Endothelial cell (in vitro differentiated cells): Measurements from ENCODE around the gene CDKN2C. TPM values are rescaled to one million over a fixed set of nuclear protein-coding genes. Genes with fewer than 3 reads are reported as not detected.

ENCODE experiments used
- DNase-seq: peaks from one replicate; pipeline ENCODE4 v3.0.0; 2021; ENCODE audit warnings: low spot score
- H3K27ac Mint-ChIP-seq: one replicate; pipeline ENCODE4 v1.8.0; 2021; ENCODE audit warnings: mixed read lengths, inconsistent platforms; ENCODE audit not compliant: unreplicated experiment
- H3K27me3 Mint-ChIP-seq: one replicate; pipeline ENCODE4 v1.8.0; 2021; ENCODE audit warnings: mild to moderate bottlenecking, moderate library complexity, mixed read lengths, inconsistent platforms; ENCODE audit not compliant: unreplicated experiment
- H3K36me3 Mint-ChIP-seq: one replicate; pipeline ENCODE4 v1.8.0; 2021; ENCODE audit warnings: mild to moderate bottlenecking, low read depth, mixed read lengths, inconsistent platforms; ENCODE audit not compliant: unreplicated experiment
- H3K4me1 Mint-ChIP-seq: one replicate; pipeline ENCODE4 v1.8.0; 2021; ENCODE audit warnings: mild to moderate bottlenecking, mixed read lengths, inconsistent platforms; ENCODE audit not compliant: unreplicated experiment
- H3K4me3 Mint-ChIP-seq: one replicate; pipeline ENCODE4 v1.8.0; 2021; ENCODE audit warnings: mild to moderate bottlenecking, mixed read lengths, inconsistent platforms; ENCODE audit not compliant: unreplicated experiment
- H3K9me3 Mint-ChIP-seq: one replicate; pipeline ENCODE4 v1.8.0; 2021; ENCODE audit warnings: mixed read lengths, inconsistent platforms; ENCODE audit not compliant: unreplicated experiment
- total RNA-seq: library from RNA; stranded (reverse); fragmentation: NEBNext Ultra II Directional; extraction: Animal tissue kit (Norgen Biotek cat#: 25700); gene quantifications from one replicate; pipeline ENCODE4 v1.2.1, GENCODE V29; 2021; ENCODE audit not compliant: unreplicated experiment
- TF ChIP-seq, protein P1 (sequence below): fragments of 200-600 bp; sonication (generic); IDR thresholded peaks from one replicate; pipeline ENCODE4 v1.5.0; 2021; ENCODE audit warnings: antibody characterized with exemption; ENCODE audit not compliant: unreplicated experiment

Gene CDKN2C
- total RNA-seq, 1 donor from 2014 or later: not detected

DNA sequence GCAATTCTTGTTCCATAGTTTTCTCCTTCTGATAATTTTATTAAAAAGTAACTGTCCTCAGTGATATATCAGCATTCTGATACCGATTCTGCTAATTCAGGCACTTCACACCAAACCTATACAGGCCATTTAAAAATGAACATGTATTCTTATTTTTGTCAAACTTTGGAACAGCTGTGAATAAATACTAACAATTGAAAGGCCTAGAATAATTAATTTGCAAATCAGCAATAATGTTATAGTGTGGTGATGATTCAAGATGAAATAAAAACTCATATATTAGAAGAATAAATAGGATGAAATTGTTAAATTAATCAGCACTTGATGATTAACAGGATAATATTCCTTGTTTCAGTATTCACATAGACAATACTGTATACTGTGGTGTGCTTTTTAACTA, 9.9 kb downstream of the CDKN2C start:
- no peak overlapping the region for H3K4me3 Mint-ChIP-seq
- peaks cover 12% of the 10 kb centered on the region for H3K4me1 Mint-ChIP-seq
- TF ChIP-seq, protein P1, sequence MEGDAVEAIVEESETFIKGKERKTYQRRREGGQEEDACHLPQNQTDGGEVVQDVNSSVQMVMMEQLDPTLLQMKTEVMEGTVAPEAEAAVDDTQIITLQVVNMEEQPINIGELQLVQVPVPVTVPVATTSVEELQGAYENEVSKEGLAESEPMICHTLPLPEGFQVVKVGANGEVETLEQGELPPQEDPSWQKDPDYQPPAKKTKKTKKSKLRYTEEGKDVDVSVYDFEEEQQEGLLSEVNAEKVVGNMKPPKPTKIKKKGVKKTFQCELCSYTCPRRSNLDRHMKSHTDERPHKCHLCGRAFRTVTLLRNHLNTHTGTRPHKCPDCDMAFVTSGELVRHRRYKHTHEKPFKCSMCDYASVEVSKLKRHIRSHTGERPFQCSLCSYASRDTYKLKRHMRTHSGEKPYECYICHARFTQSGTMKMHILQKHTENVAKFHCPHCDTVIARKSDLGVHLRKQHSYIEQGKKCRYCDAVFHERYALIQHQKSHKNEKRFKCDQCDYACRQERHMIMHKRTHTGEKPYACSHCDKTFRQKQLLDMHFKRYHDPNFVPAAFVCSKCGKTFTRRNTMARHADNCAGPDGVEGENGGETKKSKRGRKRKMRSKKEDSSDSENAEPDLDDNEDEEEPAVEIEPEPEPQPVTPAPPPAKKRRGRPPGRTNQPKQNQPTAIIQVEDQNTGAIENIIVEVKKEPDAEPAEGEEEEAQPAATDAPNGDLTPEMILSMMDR: no peak
- peaks cover 20% of the 10 kb centered on the region for H3K27me3 Mint-ChIP-seq
- H3K27ac Mint-ChIP-seq: no peak overlapping the region
- no peaks in the 10 kb centered on the region for H3K36me3 Mint-ChIP-seq
- H3K9me3 Mint-ChIP-seq: no peaks in the 10 kb centered on the region
- no peak for DNase-seq

DNA sequence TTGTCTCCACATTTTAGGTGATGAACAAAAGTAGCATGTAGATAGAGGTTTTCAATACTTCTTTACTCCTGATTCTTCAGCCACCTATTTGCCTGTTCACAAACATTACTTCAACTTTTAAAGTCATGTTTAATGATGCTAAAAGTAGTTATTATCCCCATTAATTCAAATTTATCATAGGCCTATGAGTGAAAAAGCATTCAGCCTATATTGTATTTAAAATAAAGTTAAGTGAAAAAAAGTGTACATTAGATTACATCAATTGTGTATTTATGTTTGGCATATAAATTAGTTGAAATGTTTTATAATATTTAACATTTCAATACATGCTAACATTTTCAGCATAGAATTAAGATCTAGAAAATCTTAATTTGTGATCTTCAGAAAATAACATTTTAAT, 10.5 kb downstream of the CDKN2C start:
- H3K4me1 Mint-ChIP-seq: peaks cover 12% of the 10 kb centered on the region
- no peaks in the 10 kb centered on the region for H3K9me3 Mint-ChIP-seq
- peaks cover 20% of the 10 kb centered on the region for H3K27me3 Mint-ChIP-seq
- no peak for DNase-seq
- no peaks in the 10 kb centered on the region for H3K36me3 Mint-ChIP-seq
- no peak overlapping the region for H3K4me3 Mint-ChIP-seq
- TF ChIP-seq, protein P1: no peak
- no peak overlapping the region for H3K27ac Mint-ChIP-seq

DNA sequence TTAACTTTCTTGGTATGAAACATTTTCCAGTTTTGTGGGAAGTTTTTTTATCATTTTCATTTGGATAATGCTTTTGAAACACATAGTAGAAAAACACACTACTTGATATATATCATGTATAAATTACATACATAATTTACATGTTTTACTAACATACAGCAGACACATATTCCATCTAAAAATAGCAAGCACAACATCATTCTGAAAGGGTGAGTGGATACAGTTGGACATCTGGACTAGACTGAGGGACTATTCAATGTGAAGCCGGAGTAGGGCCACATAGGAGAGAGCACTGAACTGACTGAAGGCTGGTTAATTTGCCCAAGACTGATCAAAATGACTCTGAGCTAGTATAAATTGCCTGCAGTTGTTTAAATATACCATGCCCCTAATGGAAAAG, 11.7 kb downstream of the CDKN2C start:
- Mint-ChIP-seq H3K9me3 (no peaks in the 10 kb centered on the region), H3K4me3 (no peak overlapping the region), H3K36me3 (no peaks in the 10 kb centered on the region)

DNA sequence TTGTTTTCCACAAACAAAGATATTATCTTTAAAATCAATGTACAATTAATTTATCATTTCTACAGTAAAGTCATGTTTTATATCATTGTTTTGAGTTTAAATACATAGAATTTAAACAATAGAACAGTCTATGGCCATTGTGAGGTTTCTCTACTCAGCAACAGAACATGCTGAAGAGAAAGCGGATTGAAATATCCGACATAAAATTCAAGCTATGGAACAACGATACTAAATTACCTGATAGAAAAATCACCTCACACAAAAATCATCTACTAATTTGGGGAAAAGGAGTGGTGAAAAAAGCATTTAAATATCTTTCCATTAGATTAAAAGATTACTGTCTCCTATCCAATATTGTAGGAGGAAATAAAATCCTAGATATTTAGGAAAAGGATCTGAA, 12.6 kb downstream of the CDKN2C start:
- peaks cover 11% of the 10 kb centered on the region for H3K27me3 Mint-ChIP-seq
- no peak overlapping the region for H3K4me3 Mint-ChIP-seq
- no peak for DNase-seq
- TF ChIP-seq, protein P1: no peak
- H3K36me3 Mint-ChIP-seq: no peaks in the 10 kb centered on the region
- H3K9me3 Mint-ChIP-seq: no peaks in the 10 kb centered on the region
- H3K27ac Mint-ChIP-seq: no peak overlapping the region
- peaks cover 9% of the 10 kb centered on the region for H3K4me1 Mint-ChIP-seq

More for the DNA sequence above, 11.7 kb downstream of the CDKN2C start:
- Mint-ChIP-seq H3K27me3 (peaks cover 13% of the 10 kb centered on the region), H3K27ac (no peak overlapping the region), H3K4me1 (peaks cover 10% of the 10 kb centered on the region)
- no peak for DNase-seq
- TF ChIP-seq, protein P1: no peak

DNA sequence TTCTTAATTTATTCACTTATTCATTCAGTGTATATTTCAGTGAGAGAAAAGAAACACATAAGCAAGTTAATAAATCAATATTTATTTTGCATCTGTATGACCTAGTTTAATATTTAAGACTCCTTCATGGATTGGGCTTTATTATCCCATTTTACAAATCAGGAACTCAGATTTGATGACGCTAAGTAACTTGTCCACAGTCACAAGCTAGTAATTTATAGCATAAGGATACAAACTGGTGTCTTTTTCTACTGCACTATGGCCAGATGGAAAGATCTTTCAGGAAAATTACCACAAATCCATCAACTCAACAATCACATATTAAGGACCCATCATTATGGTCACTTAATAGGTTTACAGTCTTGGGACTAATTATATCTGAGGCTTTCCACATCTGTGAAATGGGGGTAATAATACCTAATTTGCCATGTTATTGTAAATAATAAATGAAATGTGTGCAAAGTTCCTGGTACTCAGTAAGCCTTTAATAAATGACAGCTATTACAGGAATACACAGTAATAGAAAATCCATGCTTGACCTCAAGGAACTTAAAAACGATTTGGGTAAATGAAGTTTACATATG, 13.3 kb downstream of the CDKN2C start:
- Mint-ChIP-seq H3K27ac (no peak overlapping the region), H3K36me3 (no peaks in the 10 kb centered on the region), H3K27me3 (peaks cover 9% of the 10 kb centered on the region), H3K4me3 (no peak overlapping the region), H3K9me3 (no peaks in the 10 kb centered on the region), H3K4me1 (peaks cover 8% of the 10 kb centered on the region)
- no peak for DNase-seq
- TF ChIP-seq, protein P1: no peak
